Measurements from ENCODE around the gene FBXO22. TPM values are rescaled to one million over a fixed set of nuclear protein-coding genes. Genes with fewer than 3 reads are reported as not detected.

The FBXO22 gene
- total RNA-seq = 42.9 and 43.6 TPM in 2 replicates
- long read RNA-seq, full-length matches to known transcripts = 250 of 283 reads
- long read RNA-seq, partial matches to known transcripts = 6 of 283 reads
- long read RNA-seq, other reads (novel, unspliced or antisense) = 27 of 283 reads

DNA sequence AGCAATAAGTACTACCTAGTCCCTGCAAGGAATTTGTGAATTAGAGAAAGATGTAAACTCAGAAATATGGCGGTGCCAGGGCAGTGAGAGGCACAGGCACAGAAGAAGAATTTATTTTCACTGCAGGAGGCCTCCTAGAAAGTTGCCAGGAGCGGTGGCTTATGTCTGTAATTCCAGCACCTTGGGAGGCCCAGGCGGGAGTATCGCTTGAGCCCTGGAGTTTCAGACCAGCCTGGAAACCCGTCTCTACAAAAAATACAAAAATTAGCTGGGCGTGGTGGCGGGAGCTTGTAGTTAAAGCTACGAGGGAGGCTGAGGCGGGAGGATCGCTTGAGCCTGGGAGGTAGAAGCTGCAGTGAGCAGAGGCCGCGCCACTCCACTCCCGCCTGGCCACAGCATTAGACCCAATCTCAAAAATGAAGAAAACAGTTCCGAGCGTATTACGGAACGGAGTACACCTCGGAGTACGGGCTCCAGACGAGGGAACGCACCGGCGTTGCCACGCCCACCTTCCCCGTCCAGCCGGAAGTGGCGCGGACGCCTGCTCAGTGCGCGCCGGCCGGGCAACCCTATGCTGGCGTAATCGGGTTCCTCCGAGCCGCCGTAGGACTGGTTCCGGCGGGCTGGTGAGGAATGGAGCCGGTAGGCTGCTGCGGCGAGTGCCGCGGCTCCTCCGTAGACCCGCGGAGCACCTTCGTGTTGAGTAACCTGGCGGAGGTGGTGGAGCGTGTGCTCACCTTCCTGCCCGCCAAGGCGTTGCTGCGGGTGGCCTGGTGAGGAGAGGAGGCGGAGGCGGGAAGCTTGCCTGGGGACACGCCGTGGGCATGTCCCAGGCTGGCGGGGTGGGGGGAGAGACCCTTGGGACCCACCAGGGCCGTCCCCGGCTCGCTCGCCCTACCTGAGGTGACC lies at the start of gene FBXO22:
Gene FBXO22, plus strand, starts transcription at position 548 of the 909 bp plus-strand sequence. Its CDS starts 86 bp downstream, at position 634.
- H3K36me3 Mint-ChIP-seq (ENCODE audit: insufficient read depth) = peaks cover 10% of the 10 kb centered on the region
- H3K4me3 Mint-ChIP-seq (ENCODE audit: low read depth) = peak within 1 kb of the TSS; percentile 99
- H3K27me3 Mint-ChIP-seq = no peaks in the 10 kb centered on the region
- TF ChIP-seq, protein P1, sequence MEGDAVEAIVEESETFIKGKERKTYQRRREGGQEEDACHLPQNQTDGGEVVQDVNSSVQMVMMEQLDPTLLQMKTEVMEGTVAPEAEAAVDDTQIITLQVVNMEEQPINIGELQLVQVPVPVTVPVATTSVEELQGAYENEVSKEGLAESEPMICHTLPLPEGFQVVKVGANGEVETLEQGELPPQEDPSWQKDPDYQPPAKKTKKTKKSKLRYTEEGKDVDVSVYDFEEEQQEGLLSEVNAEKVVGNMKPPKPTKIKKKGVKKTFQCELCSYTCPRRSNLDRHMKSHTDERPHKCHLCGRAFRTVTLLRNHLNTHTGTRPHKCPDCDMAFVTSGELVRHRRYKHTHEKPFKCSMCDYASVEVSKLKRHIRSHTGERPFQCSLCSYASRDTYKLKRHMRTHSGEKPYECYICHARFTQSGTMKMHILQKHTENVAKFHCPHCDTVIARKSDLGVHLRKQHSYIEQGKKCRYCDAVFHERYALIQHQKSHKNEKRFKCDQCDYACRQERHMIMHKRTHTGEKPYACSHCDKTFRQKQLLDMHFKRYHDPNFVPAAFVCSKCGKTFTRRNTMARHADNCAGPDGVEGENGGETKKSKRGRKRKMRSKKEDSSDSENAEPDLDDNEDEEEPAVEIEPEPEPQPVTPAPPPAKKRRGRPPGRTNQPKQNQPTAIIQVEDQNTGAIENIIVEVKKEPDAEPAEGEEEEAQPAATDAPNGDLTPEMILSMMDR (IDR thresholded peaks at IDR 0.05; ENCODE audit: unreplicated experiment) = no peak
- H3K4me1 Mint-ChIP-seq (ENCODE audit: low read depth) = peaks cover 17% of the 10 kb centered on the region
- peak; percentile 83 for DNase-seq (ENCODE audit: low spot score, unreplicated experiment)
- peak within 1 kb of the TSS; percentile 100 for H3K27ac Mint-ChIP-seq
- H3K9me3 Mint-ChIP-seq (ENCODE audit: low read depth) = no peaks in the 10 kb centered on the region

DNA sequence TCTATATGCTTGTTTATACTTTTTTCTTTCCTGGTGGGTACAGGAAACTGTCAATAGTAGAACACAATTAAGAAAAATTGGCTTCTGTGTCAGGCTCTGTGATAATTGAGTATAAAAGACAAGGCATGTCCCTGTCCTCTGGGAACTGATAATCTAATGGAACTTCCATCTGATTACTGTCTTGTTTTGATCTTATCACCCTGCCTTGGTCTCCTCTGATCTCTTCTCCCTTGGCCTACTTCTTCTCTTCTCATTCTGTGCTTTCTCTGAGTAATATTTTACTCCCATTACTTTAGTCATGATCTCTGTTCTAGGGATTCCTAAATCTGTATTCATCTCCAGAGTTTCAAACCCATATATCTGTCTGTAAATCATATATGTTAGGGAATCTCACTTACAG lies 45.8 kb upstream of the FBXO22 start:
- H3K4me3 Mint-ChIP-seq (ENCODE audit: low read depth) = no peak overlapping the region
- peaks cover 9% of the 10 kb centered on the region for H3K36me3 Mint-ChIP-seq (ENCODE audit: insufficient read depth)
- no peaks in the 10 kb centered on the region for H3K27me3 Mint-ChIP-seq
- no peaks in the 10 kb centered on the region for H3K9me3 Mint-ChIP-seq (ENCODE audit: low read depth)
- DNase-seq (ENCODE audit: low spot score, unreplicated experiment) = no peak
- peaks cover 4% of the 10 kb centered on the region for H3K4me1 Mint-ChIP-seq (ENCODE audit: low read depth)
- H3K27ac Mint-ChIP-seq = no peak overlapping the region
- TF ChIP-seq, protein P1 (IDR thresholded peaks at IDR 0.05; ENCODE audit: unreplicated experiment) = no peak

DNA sequence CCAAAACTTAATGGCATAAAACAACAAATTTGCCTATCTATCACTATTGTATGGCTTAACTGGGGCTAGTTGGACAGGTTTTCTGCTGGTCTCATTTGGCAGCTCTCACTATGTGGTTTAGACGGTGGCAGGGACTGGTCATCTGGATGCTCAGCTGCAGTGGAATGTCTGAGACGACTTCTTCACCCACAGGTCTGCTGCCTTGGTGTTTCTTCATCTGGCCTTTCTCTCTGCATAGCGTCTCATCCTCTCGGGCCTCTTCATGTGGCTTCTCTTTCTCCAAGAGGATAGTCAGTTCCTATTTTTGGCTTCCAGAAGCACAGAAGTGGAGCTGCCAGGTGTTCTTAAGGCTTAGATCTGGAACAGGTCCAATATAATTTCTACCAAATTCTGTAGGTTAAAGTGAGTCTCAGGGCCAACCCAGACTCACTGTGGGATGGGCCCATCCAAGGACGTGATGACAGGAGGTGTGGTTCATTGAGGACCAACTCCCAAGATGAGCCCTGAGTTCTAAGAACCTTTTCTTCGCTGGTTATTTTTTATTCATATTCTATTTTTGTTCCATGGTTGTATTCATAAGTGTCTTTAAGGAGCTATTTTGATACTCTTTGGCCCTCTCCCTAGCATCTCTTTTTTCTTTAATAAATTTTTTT lies 41.8 kb upstream of the FBXO22 start:
- H3K27ac Mint-ChIP-seq = no peak overlapping the region
- no peak for DNase-seq (ENCODE audit: low spot score, unreplicated experiment)
- H3K4me1 Mint-ChIP-seq (ENCODE audit: low read depth) = peaks cover 8% of the 10 kb centered on the region
- TF ChIP-seq, protein P1 (IDR thresholded peaks at IDR 0.05; ENCODE audit: unreplicated experiment) = no peak
- H3K27me3 Mint-ChIP-seq = no peaks in the 10 kb centered on the region
- H3K36me3 Mint-ChIP-seq (ENCODE audit: insufficient read depth) = peaks cover 18% of the 10 kb centered on the region
- H3K9me3 Mint-ChIP-seq (ENCODE audit: low read depth) = no peaks in the 10 kb centered on the region
- no peak overlapping the region for H3K4me3 Mint-ChIP-seq (ENCODE audit: low read depth)

DNA sequence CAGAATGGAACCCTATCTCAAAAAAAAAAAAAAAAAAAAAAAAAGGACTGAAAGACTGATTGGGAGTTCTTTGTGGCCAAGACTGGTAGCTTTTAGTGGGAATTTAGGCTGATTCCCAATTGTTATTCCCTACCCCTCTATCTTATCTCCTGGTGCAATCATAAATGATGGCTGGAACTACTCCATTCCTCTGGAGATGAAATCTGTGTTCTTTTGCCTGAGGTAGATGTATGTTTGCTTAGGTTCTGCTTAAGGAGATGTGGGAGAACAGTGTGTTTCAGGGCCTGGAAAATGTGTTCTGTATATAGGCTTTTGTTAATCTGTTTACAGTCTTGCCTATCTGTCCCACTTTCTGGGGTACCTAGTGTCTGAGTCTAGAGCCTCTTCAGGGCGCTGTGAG lies 40.9 kb upstream of the FBXO22 start:
- TF ChIP-seq, protein P1 (IDR thresholded peaks at IDR 0.05; ENCODE audit: unreplicated experiment) = no peak
- H3K27me3 Mint-ChIP-seq = no peaks in the 10 kb centered on the region
- H3K27ac Mint-ChIP-seq = peak overlapping the region; percentile 42
- H3K36me3 Mint-ChIP-seq (ENCODE audit: insufficient read depth) = peaks cover 16% of the 10 kb centered on the region
- no peak for DNase-seq (ENCODE audit: low spot score, unreplicated experiment)
- peaks cover 8% of the 10 kb centered on the region for H3K4me1 Mint-ChIP-seq (ENCODE audit: low read depth)
- H3K4me3 Mint-ChIP-seq (ENCODE audit: low read depth) = no peak overlapping the region
- H3K9me3 Mint-ChIP-seq (ENCODE audit: low read depth) = no peaks in the 10 kb centered on the region
